HepG2 (cell line): ENCODE data around the gene CD19. TPM values are rescaled to one million over a fixed set of nuclear protein-coding genes. Genes with fewer than 3 reads are reported as not detected.

Experiments used
- CREB1 ChIP-seq, 2 experiments: fragments of 450-650 bp in 1 of 2; IDR thresholded peaks; 2 replicates each; pipeline ENCODE4 v1.6.1; 2016 to 2017; ENCODE audit warnings: control low read depth in 1 of 2, mild to moderate bottlenecking in 1 of 2, missing compliant biosample characterization in 1 of 2, missing genetic modification characterization in 1 of 2
- MED1 ChIP-seq: sonication (generic); formaldehyde crosslinking; IDR thresholded peaks from 2 replicates; pipeline ENCODE4 v1.4.0; 2020; ENCODE audit warnings: missing genetic modification reagents
- PTBP1 ChIP-seq: fragments of 200-400 bp; formaldehyde crosslinking; IDR thresholded peaks from 2 replicates; pipeline ENCODE4 v1.6.1; 2018; ENCODE audit warnings: low read length, low read depth; ENCODE audit not compliant: poor library complexity, severe bottlenecking
- RBM22 ChIP-seq: fragments of 200-400 bp; formaldehyde crosslinking; optimal IDR thresholded peaks from 2 replicates; pipeline ENCODE3; 2017; ENCODE audit warnings: mild to moderate bottlenecking, low read length, moderate library complexity
- RFX1 ChIP-seq: fragments of 450-650 bp; IDR thresholded peaks from 2 replicates; pipeline ENCODE4 v1.6.1; 2017
- SMYD3 ChIP-seq: sonication (generic); formaldehyde crosslinking; IDR thresholded peaks from 2 replicates; pipeline ENCODE4 v1.8.1; 2023; ENCODE audit warnings: mild to moderate bottlenecking, missing genetic modification reagents
- THYN1 ChIP-seq: sonication (generic); formaldehyde crosslinking; IDR thresholded peaks from 2 replicates; pipeline ENCODE4 v1.8.1; 2023; ENCODE audit warnings: low read depth, mild to moderate bottlenecking, moderate library complexity, missing genetic modification reagents, borderline replicate concordance
- ZBTB21 ChIP-seq: sonication (generic); formaldehyde crosslinking; IDR thresholded peaks from 2 replicates; pipeline ENCODE4 v1.4.0; 2020; ENCODE audit warnings: missing genetic modification reagents
- ZNF296 ChIP-seq: sonication (generic); formaldehyde crosslinking; conservative IDR thresholded peaks from 2 replicates; pipeline ENCODE4 v1.5.0; 2020; ENCODE audit warnings: mild to moderate bottlenecking, missing genetic modification reagents
- polyA plus RNA-seq, 8 experiments: library from polyadenylated mRNA; depleted of rRNA in 3 of 8; stranded (reverse) in 7 of 8; unstranded in 1 of 8; fragments of >200 nt; fragmentation: Illumina TruSeq in 4 of 8; extraction: Trizol in 4 of 8; gene quantifications; 2 replicates each; pipeline versions ENCODE4 v1.2.1 to v1.2.3, GENCODE V29; 2011 to 2016; ENCODE audit warnings: low read depth in 4 of 8, missing spikeins in 1 of 8, mixed read lengths in 1 of 8; ENCODE audit not compliant: insufficient read depth in 1 of 8
- total RNA-seq, 5 experiments: library from RNA; depleted of rRNA; stranded (reverse); fragments of >200 nt; fragmentation: Illumina TruSeq; extraction: Trizol; gene quantifications; 2 replicates each; pipeline ENCODE4 v1.2.3, GENCODE V29; 2016; ENCODE audit warnings: low read depth in 1 of 5
- TF ChIP-seq, protein P1 (sequence below): sonication (generic); formaldehyde crosslinking; IDR thresholded peaks from 2 replicates; pipeline ENCODE4 v1.5.0; 2020; ENCODE audit warnings: mild to moderate bottlenecking, missing genetic modification reagents
- TF ChIP-seq, protein P2 (sequence below), 2 experiments: sonication (generic) in 1 of 2; formaldehyde crosslinking in 1 of 2; IDR thresholded peaks; 2 replicates each; pipeline versions ENCODE4 v1.4.0 to v1.6.1; 2018 to 2020; ENCODE audit warnings: missing genetic modification reagents in 2 of 2, borderline replicate concordance in 1 of 2, low read depth in 1 of 2, mild to moderate bottlenecking in 1 of 2, missing biosample characterization in 1 of 2
- TF ChIP-seq, protein P3 (sequence below): sonication (generic); formaldehyde crosslinking; IDR thresholded peaks from 2 replicates; pipeline ENCODE4 v1.4.0; 2020; ENCODE audit warnings: missing genetic modification reagents
- TF ChIP-seq, protein P4 (sequence below): sonication (generic); formaldehyde crosslinking; IDR thresholded peaks from 2 replicates; pipeline ENCODE4 v1.8.1; 2023; ENCODE audit warnings: mild to moderate bottlenecking, inconsistent platforms, moderate library complexity, missing genetic modification reagents, borderline replicate concordance
- TF ChIP-seq, protein P5 (sequence below): sonication (generic); formaldehyde crosslinking; IDR thresholded peaks from 2 replicates; pipeline ENCODE4 v1.8.1; 2023; ENCODE audit warnings: mild to moderate bottlenecking, moderate library complexity, missing genetic modification reagents
- TF ChIP-seq, protein P6 (sequence below): sonication (generic); formaldehyde crosslinking; conservative IDR thresholded peaks from 2 replicates; pipeline ENCODE4 v1.4.0; 2020; ENCODE audit warnings: missing genetic modification reagents
- TF ChIP-seq, protein P7 (sequence below): sonication (generic); formaldehyde crosslinking; IDR thresholded peaks from 2 replicates; pipeline ENCODE4 v1.4.0; 2020; ENCODE audit warnings: missing genetic modification reagents

CD19 gene
- total and polyA plus RNA-seq, 2 of the 13 experiments (the other 11 are each of a cell fraction or from before 2014, with no cell fraction given), result 0.55 to 1.1 TPM

DNA sequence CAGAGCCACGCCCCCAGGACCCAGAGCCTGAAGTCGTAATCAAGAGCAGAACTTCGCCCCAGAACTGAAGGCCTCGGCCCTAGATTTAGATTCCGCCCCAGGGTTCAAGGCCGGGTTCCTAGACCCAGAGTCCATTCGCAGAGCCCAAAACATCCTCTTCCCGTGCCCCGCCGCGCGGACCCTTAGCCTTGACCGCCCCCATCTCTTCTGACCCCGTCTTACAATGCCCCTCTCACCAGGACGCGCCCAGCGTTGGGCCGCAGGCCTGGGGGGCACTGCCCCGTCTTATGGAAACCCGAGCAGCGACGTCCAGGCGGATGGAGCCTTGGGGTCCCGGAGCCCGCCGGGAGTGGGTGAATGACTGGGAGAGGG is 5.0 kb downstream of the CD19 start (continued):
- TF ChIP-seq, protein P1, sequence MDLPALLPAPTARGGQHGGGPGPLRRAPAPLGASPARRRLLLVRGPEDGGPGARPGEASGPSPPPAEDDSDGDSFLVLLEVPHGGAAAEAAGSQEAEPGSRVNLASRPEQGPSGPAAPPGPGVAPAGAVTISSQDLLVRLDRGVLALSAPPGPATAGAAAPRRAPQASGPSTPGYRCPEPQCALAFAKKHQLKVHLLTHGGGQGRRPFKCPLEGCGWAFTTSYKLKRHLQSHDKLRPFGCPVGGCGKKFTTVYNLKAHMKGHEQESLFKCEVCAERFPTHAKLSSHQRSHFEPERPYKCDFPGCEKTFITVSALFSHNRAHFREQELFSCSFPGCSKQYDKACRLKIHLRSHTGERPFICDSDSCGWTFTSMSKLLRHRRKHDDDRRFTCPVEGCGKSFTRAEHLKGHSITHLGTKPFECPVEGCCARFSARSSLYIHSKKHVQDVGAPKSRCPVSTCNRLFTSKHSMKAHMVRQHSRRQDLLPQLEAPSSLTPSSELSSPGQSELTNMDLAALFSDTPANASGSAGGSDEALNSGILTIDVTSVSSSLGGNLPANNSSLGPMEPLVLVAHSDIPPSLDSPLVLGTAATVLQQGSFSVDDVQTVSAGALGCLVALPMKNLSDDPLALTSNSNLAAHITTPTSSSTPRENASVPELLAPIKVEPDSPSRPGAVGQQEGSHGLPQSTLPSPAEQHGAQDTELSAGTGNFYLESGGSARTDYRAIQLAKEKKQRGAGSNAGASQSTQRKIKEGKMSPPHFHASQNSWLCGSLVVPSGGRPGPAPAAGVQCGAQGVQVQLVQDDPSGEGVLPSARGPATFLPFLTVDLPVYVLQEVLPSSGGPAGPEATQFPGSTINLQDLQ (CRISPR knock-in tag), result no peak
- TF ChIP-seq RFX1 (no peak), ZBTB21 (CRISPR knock-in tag) (no peak), ZNF296 (CRISPR knock-in tag) (no peak), SMYD3 (CRISPR knock-in tag) (no peak), MED1 (CRISPR knock-in tag) (peak; percentile 32; the same call in 1 of the 2 replicates), RBM22 (no peak), CREB1 (IDR thresholded peaks at IDR 0.05) (no peak), CREB1 (CRISPR knock-in tag; IDR thresholded peaks at IDR 0.05) (no peak), PTBP1 (no peak), THYN1 (CRISPR knock-in tag) (no peak)
- TF ChIP-seq, protein P2, sequence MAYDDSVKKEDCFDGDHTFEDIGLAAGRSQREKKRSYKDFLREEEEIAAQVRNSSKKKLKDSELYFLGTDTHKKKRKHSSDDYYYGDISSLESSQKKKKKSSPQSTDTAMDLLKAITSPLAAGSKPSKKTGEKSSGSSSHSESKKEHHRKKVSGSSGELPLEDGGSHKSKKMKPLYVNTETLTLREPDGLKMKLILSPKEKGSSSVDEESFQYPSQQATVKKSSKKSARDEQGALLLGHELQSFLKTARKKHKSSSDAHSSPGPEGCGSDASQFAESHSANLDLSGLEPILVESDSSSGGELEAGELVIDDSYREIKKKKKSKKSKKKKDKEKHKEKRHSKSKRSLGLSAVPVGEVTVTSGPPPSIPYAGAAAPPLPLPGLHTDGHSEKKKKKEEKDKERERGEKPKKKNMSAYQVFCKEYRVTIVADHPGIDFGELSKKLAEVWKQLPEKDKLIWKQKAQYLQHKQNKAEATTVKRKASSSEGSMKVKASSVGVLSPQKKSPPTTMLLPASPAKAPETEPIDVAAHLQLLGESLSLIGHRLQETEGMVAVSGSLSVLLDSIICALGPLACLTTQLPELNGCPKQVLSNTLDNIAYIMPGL (CRISPR knock-in tag; IDR thresholded peaks at IDR 0.05; ENCODE audit: borderline replicate concordance in 1 of 2, low read depth in 1 of 2), result peak in 1 of 2 experiments; percentile 48; a peak in 1 of 4 replicates
- TF ChIP-seq, protein P3, sequence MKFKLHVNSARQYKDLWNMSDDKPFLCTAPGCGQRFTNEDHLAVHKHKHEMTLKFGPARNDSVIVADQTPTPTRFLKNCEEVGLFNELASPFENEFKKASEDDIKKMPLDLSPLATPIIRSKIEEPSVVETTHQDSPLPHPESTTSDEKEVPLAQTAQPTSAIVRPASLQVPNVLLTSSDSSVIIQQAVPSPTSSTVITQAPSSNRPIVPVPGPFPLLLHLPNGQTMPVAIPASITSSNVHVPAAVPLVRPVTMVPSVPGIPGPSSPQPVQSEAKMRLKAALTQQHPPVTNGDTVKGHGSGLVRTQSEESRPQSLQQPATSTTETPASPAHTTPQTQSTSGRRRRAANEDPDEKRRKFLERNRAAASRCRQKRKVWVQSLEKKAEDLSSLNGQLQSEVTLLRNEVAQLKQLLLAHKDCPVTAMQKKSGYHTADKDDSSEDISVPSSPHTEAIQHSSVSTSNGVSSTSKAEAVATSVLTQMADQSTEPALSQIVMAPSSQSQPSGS (CRISPR knock-in tag), result no peak
- TF ChIP-seq, protein P4, sequence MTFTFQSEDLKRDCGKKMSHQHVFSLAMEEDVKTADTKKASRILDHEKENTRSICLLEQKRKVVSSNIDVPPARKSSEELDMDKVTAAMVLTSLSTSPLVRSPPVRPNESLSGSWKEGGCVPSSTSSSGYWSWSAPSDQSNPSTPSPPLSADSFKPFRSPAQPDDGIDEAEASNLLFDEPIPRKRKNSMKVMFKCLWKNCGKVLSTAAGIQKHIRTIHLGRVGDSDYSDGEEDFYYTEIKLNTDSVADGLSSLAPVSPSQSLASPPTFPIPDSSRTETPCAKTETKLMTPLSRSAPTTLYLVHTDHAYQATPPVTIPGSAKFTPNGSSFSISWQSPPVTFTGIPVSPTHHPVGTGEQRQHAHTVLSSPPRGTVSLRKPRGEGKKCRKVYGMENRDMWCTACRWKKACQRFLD (CRISPR knock-in tag), result 0 out of 2 replicates have a peak, but pooled peaks have one; percentile 71
- TF ChIP-seq, protein P5, sequence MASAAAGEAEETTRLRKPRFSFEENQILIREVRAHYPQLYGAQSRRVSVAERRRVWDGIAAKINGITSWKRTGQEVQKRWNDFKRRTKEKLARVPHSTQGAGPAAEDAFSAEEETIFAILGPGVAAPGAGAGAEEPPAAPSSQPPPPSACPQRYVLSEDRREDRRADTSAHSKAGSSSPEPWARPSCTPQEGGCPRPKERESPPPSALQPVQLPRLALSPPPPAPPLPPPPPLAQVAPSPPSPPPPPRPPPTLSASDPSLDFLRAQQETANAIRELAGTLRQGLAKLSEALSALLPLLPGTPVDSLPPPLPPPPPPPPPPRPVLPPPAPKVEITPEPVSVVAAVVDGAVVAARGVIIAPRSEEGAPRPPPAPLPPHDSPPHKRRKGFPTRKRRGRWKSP (CRISPR knock-in tag), result no peak
- TF ChIP-seq, protein P6, sequence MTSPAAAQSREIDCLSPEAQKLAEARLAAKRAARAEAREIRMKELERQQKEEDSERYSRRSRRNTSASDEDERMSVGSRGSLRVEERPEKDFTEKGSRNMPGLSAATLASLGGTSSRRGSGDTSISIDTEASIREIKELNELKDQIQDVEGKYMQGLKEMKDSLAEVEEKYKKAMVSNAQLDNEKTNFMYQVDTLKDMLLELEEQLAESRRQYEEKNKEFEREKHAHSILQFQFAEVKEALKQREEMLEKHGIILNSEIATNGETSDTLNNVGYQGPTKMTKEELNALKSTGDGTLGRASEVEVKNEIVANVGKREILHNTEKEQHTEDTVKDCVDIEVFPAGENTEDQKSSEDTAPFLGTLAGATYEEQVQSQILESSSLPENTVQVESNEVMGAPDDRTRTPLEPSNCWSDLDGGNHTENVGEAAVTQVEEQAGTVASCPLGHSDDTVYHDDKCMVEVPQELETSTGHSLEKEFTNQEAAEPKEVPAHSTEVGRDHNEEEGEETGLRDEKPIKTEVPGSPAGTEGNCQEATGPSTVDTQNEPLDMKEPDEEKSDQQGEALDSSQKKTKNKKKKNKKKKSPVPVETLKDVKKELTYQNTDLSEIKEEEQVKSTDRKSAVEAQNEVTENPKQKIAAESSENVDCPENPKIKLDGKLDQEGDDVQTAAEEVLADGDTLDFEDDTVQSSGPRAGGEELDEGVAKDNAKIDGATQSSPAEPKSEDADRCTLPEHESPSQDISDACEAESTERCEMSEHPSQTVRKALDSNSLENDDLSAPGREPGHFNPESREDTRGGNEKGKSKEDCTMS (CRISPR knock-in tag), result no peak
- TF ChIP-seq, protein P7, sequence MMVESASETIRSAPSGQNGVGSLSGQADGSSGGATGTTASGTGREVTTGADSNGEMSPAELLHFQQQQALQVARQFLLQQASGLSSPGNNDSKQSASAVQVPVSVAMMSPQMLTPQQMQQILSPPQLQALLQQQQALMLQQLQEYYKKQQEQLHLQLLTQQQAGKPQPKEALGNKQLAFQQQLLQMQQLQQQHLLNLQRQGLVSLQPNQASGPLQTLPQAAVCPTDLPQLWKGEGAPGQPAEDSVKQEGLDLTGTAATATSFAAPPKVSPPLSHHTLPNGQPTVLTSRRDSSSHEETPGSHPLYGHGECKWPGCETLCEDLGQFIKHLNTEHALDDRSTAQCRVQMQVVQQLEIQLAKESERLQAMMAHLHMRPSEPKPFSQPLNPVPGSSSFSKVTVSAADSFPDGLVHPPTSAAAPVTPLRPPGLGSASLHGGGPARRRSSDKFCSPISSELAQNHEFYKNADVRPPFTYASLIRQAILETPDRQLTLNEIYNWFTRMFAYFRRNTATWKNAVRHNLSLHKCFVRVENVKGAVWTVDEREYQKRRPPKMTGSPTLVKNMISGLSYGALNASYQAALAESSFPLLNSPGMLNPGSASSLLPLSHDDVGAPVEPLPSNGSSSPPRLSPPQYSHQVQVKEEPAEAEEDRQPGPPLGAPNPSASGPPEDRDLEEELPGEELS (CRISPR knock-in tag), result no peak
